HepG2 (cell line): ENCODE measurements around the gene HOXD12. TPM values are rescaled to one million over a fixed set of nuclear protein-coding genes. Genes with fewer than 3 reads are reported as not detected.

ENCODE experiments used
- ATAC-seq: fragments of 200-7000 bp; cut with Tn5 transposase; 3 replicates; pipeline ENCODE4 v1.9.1; 2020; ENCODE audit warnings: mild to moderate bottlenecking, moderate library complexity
- BruUV-seq: library from RNA; stranded (reverse); fragments of 400-500 nt; replicated peaks from 2 replicates; lab custom pipeline; 2021; lab: Mats Ljungman, UMichigan
- CTCF ChIA-PET: fragments of 300-600 bp; formaldehyde crosslinking; extraction: SDS; loops from one replicate; lab custom pipeline; 2021; ENCODE audit warnings: low total read pairs, inconsistent platforms, low intra/inter-chr PET ratio; lab: Yijun Ruan, JAX
- POLR2A ChIA-PET: fragments of 350-600 bp; sonication (Branson Sonifier 250); formaldehyde crosslinking; loops from one replicate; lab custom pipeline; 2020; ENCODE audit warnings: antibody characterized with exemption, inconsistent platforms; lab: Yijun Ruan, JAX
- DNase-seq: peaks from one replicate; pipeline ENCODE4 v3.0.0-alpha.2; 2015; ENCODE audit warnings: low spot score
- FAIRE-seq: peaks from 3 replicates; lab custom pipeline; 2011; peaks lifted over from hg19 to GRCh38; lab: Jason Lieb, UNC
- H2AFZ ChIP-seq: one replicate; pipeline ENCODE4 v1.6.1; 2011; ENCODE audit warnings: low read length, inconsistent platforms
- H3K27ac ChIP-seq: fragments of 300-600 bp; 3 replicates; pipeline ENCODE4 v1.8.0; 2011; ENCODE audit warnings: mixed run types, mild to moderate bottlenecking, mixed read lengths, low read length, inconsistent platforms; ENCODE audit not compliant: insufficient read depth; ENCODE audit errors: extremely low read length
- H3K27me3 ChIP-seq, 2 experiments: fragments of 200-600 bp in 1 of 2; 2 replicates in 1 of 2; 3 replicates in 1 of 2; pipeline versions ENCODE4 v1.6.0 to v1.8.0; 2011; ENCODE audit warnings: low read length in 2 of 2, mild to moderate bottlenecking in 2 of 2, moderate library complexity in 2 of 2, inconsistent platforms in 1 of 2; ENCODE audit not compliant: insufficient read depth in 2 of 2, control insufficient read depth in 1 of 2
- H3K36me3 ChIP-seq, 2 experiments: fragments of 200-600 bp in 1 of 2; replicated peaks in 1 of 2; 2 replicates in 1 of 2; 3 replicates in 1 of 2; pipeline versions ENCODE4 v1.5.1 to v1.8.0; 2011; ENCODE audit warnings: low read length in 2 of 2, inconsistent platforms in 1 of 2; ENCODE audit not compliant: insufficient read depth in 2 of 2, control insufficient read depth in 1 of 2
- H3K4me1 ChIP-seq: 2 replicates; pipeline ENCODE4 v1.5.1; 2012; ENCODE audit warnings: low read length, inconsistent platforms; ENCODE audit not compliant: insufficient read depth
- H3K4me2 ChIP-seq: 2 replicates; pipeline ENCODE4 v1.6.0; 2011; ENCODE audit warnings: low read depth, low read length, inconsistent platforms
- H3K4me3 ChIP-seq, 3 experiments: fragments of 200-600 bp in 1 of 3; sonication (generic), shearing (Covaris generic) in 1 of 3; replicated peaks in 1 of 3; 2 replicates each; pipeline ENCODE4 v1.5.1; 2011 to 2016; ENCODE audit warnings: low read length in 3 of 3, inconsistent platforms in 2 of 3, low read depth in 2 of 3, mild to moderate bottlenecking in 2 of 3, control low read depth in 1 of 3, mixed read lengths in 1 of 3; ENCODE audit not compliant: insufficient read depth in 1 of 3
- H3K79me2 ChIP-seq: one replicate; pipeline ENCODE4 v1.6.1; 2011; ENCODE audit warnings: low read length, inconsistent platforms; ENCODE audit not compliant: insufficient read depth
- H3K9ac ChIP-seq: 2 replicates; pipeline ENCODE4 v1.6.0; 2011; ENCODE audit warnings: mild to moderate bottlenecking, low read depth, low read length, inconsistent platforms; ENCODE audit not compliant: insufficient read depth
- H3K9me3 ChIP-seq: 2 replicates; pipeline ENCODE4 v1.5.1; 2012; ENCODE audit warnings: mild to moderate bottlenecking, low read length
- H4K20me1 ChIP-seq: 2 replicates; pipeline ENCODE4 v1.6.0; 2011; ENCODE audit warnings: inconsistent platforms, mild to moderate bottlenecking, low read length, moderate library complexity; ENCODE audit not compliant: insufficient read depth
- CBX2 ChIP-seq, 2 experiments: fragments of 200-600 bp in 1 of 2; sonication (generic); formaldehyde crosslinking in 1 of 2; IDR thresholded peaks; 2 replicates each; pipeline versions ENCODE4 v1.7.0 to v1.8.1; 2018 to 2022; ENCODE audit warnings: low read depth in 2 of 2, low read length in 1 of 2, mild to moderate bottlenecking in 1 of 2, missing genetic modification reagents in 1 of 2
- FOXJ3 ChIP-seq: sonication (generic); formaldehyde crosslinking; IDR thresholded peaks from 2 replicates; pipeline ENCODE4 v1.4.0; 2020; ENCODE audit warnings: missing genetic modification reagents, mild to moderate bottlenecking, borderline replicate concordance
- JARID2 ChIP-seq: sonication (generic); formaldehyde crosslinking; IDR thresholded peaks from 2 replicates; pipeline ENCODE4 v1.8.1; 2023; ENCODE audit warnings: missing genetic modification reagents, inconsistent platforms; ENCODE audit not compliant: insufficient replicate concordance
- TOE1 ChIP-seq: sonication (generic); formaldehyde crosslinking; IDR thresholded peaks from 2 replicates; pipeline ENCODE4 v1.4.0; 2020; ENCODE audit warnings: mild to moderate bottlenecking, missing genetic modification reagents
- ZNF678 ChIP-seq: sonication (generic); formaldehyde crosslinking; IDR thresholded peaks from 2 replicates; pipeline ENCODE4 v1.4.0; 2020; ENCODE audit warnings: mild to moderate bottlenecking, missing genetic modification reagents
- in situ Hi-C: cut with HindIII; loops from 2 replicates; pipeline ENCODE4 v1.10.0; 2017; ENCODE audit warnings: low pct_unique_long_range_greater_than_20kb; ENCODE audit not compliant: extremely low pct_ligation_motif_present
- intact Hi-C: fragments of 100-400 bp; cut with micrococcal nuclease; formaldehyde crosslinking; loops from one replicate; pipeline ENCODE4 v1.10.0; 2022; ENCODE audit not compliant: unreplicated experiment
- polyA plus RNA-seq, 8 experiments: library from polyadenylated mRNA; depleted of rRNA in 3 of 8; stranded (reverse) in 7 of 8; unstranded in 1 of 8; fragments of >200 nt; fragmentation: Illumina TruSeq in 4 of 8; extraction: Trizol in 4 of 8; gene quantifications; 2 replicates each; pipeline versions ENCODE4 v1.2.1 to v1.2.3, GENCODE V29; 2011 to 2016; ENCODE audit warnings: low read depth in 4 of 8, missing spikeins in 1 of 8, mixed read lengths in 1 of 8; ENCODE audit not compliant: insufficient read depth in 1 of 8
- total RNA-seq, 5 experiments: library from RNA; depleted of rRNA; stranded (reverse); fragments of >200 nt; fragmentation: Illumina TruSeq; extraction: Trizol; gene quantifications; 2 replicates each; pipeline ENCODE4 v1.2.3, GENCODE V29; 2016; ENCODE audit warnings: low read depth in 1 of 5

Gene HOXD12
- total and polyA plus RNA-seq, 2 of the 13 experiments (the other 11 are each of a cell fraction or from before 2014, with no cell fraction given), result not detected

- peak; percentile 91 for TF ChIP-seq CBX2 (IDR thresholded peaks at IDR 0.05; ENCODE audit: low read depth, low read length)
- peak; percentile 59 for TF ChIP-seq CBX2 (CRISPR knock-in tag; IDR thresholded peaks at IDR 0.05; ENCODE audit: low read depth)
- no peak for TF ChIP-seq FOXJ3 (CRISPR knock-in tag)
Observed at GRCh38 chr2:176132205-176133171, 32.9 kb downstream of the HOXD12 start (continued).

DNA sequence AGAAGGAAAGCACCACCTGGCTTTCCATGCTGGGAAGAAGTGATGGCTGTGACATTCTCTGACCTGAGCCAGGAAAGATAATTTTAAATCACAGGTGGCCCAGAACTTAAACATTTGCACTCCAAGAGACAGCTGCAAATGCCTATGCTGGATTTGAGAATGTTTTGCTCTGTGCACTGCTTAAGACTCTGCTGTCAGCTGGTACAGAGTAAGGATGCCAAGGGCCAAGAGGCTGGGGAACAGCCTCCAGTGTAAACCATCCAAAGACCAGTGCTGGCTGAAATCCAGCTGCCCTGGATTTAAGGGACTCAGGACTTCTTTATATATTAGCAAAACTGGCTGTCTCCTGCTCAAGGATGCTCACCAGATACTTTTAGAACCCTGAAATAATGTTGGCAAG is 33.8 kb downstream of the HOXD12 start:
- DNase-seq (no peak), FAIRE-seq (no peak), ATAC-seq (no peak)
- Histone ChIP-seq H3K4me2 (no peak overlapping the region), H3K27me3 (peaks cover 9 to 87% of the 10 kb centered on the region in 2 experiments), H3K4me3 (no peak overlapping the region), H3K9me3 (no peaks in the 10 kb centered on the region), H3K9ac (no peak overlapping the region), H2AFZ (no peak overlapping the region), H3K79me2 (no peaks in the 10 kb centered on the region), H4K20me1 (no peaks in the 10 kb centered on the region), H3K4me1 (no peaks in the 10 kb centered on the region), H3K36me3 (no peaks in the 10 kb centered on the region), H3K27ac (no peak overlapping the region)
- intact Hi-C loops, result no loop called here
- TF ChIP-seq JARID2 (CRISPR knock-in tag) (no peak), ZNF678 (CRISPR knock-in tag) (no peak), TOE1 (no peak)
- POLR2A ChIA-PET, result no interaction called here
- BruUV-seq, result no TSS peak
- CTCF ChIA-PET, result no interaction called here
- in situ Hi-C loops, result no loop called here
